ENCODE data around the gene FBXL19.
A peak's percentile ranks its signal among the peaks of the same experiment; 100 is the strongest.

FBXL19 gene

DNA sequence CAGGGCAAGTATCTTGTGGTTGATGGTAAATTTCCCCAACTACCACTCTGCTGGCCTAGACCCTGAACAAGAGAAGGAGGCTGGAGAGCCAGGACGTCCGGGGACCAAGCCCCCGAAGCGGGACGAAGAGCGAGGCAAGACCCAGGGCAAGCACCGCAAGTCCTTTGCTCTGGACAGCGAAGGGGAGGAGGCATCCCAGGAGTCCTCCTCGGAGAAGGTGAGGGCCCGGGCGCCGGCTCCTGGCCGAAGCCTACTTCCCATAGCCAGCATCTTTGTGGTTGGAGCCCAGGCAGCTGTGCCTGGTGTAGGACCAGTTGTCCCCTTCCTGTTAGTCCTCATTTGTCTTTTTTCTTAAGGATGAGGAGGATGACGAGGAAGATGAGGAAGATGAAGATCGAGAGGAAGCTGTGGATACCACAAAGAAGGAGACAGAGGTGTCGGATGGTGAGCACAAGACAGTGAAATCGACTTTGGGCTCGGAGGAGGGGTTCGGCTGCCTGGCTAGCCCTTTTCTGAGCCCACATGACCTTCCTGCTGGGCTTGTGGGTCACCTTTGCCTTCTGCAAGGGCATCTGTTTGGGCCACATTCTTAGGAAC lies 46.0 kb downstream of the FBXL19 start:
- DNase-seq = no peak

DNA sequence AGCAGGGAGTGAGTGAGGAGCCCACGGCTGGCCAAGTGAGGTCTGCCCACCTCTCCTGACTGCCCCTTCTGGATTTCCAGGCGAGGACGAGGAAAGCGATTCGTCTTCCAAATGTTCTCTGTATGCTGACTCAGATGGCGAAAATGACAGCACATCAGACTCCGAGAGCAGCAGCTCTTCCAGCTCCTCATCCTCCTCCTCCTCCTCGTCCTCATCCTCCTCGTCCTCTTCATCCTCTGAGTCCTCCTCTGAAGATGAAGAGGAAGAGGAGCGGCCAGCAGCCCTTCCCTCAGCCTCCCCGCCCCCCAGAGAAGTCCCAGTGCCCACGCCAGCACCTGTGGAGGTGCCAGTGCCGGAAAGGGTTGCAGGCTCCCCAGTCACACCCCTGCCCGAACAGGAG lies 47.9 kb downstream of the FBXL19 start:
- no peak for DNase-seq

DNA sequence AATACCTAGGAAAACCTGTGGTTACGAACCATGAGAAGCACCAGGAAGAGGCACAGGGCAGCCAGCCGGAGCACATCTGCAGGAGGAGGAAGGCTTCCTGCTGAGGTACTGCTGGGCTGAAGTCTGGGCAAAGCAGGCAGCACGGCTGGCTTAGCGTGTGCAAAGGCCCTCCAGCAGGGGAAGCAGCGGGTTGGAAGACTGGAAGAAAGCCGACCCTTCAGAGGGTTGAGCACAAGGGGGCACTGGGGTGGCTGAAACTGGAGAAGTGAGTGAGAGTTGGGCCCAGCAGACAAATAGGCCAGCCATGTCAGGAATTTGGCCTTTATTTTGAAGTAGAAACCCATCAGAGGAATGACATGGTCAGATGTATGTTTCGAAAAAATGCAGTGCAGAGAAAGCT lies 49.5 kb downstream of the FBXL19 start:
- no peak for DNase-seq

DNA sequence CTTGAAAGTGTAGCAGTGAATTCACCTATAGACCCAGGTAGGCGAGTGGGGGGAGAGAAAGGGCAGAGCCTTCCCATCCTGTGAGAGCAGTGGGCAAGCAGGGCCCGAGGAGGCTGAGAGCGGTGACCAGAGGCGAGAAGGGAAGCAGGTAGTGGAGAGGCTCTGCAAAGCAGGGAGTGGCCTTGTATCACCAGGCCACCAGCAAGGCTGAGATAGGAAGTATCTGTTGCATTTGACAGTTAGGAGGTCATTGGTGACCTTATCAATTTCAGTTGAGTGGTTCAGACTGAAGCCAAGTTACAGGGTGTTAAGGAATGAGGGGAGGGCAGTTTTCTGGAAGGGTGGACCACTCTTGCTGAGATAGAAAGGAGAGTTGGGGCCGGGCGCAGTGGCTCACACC lies 51.0 kb downstream of the FBXL19 start:
- no peak for DNase-seq

DNA sequence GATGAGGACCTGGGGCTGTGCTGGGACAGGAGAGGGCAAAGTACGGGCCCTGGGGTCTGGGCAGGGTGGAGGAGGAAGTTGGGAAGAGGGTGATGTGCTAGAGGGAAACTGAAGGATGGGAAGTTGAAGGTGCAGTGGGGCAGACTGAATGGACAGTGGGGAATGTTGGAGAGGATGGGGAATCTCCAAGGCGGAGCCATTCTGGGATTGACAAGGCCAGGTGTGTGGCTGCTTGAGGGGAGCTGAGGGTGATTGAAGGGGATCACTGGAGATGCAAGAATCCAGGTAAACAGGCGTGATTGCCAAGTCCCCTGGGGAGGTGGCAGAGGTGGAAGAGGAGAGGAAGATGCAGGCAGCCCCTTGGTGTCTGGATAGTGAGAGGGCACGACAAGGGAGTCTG lies 53.1 kb downstream of the FBXL19 start:
- DNase-seq = no peak

DNA sequence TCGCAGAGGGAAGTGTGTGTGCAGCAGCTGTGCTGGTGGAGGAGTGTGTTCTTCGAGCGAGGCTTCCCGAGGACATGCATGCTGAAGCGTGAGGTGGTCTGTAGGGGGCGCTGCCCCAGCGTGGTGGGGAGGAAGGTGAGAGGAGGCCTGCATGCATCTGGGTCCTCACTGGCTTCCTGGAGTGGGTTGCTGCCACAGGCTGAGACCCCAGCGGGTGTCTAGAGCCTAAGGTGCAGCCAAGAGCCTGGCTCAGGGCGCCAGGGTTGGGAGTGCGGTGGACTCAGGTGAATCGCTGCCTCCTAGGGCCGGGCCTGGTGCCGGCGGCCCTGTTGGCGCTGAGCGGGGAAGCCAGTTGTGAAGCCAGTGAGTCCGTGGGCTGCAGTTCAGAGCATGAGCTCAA lies 54.1 kb downstream of the FBXL19 start:
- no peak for DNase-seq

DNA sequence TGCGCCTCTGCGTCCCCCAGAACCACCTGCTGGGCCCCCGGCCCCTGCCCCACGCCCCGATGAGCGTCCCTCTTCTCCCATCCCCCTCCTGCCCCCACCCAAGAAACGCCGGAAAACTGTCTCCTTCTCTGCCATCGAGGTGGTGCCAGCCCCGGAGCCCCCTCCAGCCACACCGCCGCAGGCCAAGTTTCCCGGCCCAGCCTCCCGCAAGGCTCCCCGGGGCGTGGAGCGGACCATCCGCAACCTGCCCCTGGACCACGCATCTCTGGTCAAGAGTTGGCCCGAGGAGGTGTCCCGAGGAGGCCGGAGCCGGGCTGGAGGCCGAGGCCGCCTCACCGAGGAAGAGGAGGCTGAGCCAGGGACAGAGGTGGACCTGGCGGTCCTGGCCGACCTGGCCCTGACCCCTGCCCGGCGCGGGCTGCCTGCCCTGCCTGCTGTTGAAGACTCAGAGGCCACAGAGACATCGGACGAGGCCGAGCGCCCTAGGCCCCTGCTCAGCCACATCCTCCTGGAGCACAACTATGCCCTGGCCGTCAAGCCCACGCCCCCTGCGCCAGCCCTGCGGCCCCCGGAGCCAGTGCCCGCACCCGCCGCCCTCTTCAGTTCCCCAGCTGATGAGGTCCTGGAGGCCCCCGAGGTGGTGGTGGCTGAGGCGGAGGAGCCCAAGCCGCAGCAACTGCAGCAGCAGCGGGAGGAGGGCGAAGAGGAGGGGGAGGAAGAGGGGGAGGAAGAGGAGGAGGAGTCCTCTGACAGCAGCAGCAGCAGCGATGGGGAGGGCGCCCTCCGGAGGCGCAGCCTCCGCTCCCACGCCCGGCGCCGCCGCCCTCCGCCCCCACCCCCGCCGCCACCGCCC lies 56.0 kb downstream of the FBXL19 start:
- DNase-seq = no peak

DNA sequence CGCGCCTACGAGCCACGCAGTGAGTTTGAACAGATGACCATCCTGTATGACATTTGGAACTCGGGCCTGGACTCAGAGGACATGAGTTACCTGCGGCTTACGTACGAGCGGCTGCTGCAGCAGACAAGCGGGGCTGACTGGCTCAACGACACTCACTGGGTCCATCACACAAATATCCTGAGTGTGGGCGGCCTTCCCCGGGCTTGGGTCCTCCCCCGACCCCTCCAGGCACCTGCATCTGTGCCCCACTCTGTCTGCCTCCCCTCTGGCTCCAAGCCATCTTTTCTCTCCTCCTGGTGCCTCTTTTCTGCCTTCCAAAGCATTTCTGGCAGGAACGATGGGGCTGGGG lies 56.6 kb downstream of the FBXL19 start:
- DNase-seq = no peak

DNA sequence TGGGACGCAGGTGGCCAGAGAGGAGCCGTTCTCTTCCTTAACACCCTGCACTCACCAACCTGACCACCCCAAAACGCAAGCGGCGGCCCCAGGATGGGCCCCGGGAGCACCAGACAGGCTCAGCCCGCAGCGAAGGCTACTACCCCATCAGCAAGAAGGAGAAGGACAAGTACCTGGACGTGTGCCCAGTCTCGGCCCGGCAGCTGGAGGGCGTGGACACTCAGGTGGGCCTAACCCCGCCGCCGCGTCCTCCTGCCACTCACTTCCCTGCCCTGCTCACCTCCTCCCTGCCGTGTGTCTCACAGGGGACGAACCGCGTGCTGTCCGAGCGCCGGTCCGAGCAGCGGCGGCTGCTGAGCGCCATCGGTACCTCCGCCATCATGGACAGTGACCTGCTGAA lies 57.1 kb downstream of the FBXL19 start:
- no peak for DNase-seq

DNA sequence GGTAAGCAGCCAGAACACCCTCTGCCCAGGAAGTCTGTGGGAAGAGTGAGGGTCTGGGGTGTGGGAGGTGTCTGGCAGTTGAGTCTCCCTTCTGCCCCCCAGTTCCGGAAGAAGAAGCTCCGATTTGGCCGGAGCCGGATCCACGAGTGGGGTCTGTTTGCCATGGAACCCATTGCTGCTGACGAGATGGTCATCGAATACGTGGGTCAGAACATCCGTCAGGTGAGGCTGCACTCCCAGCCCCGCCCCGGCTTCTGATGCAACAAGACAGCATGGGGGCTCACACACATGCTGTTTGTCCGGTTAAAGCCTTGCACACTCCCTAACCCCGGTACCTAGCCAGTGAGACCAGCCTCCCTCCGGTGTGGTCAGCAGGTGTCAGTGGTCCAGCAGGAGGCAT lies 57.6 kb downstream of the FBXL19 start:
- no peak for DNase-seq

DNA sequence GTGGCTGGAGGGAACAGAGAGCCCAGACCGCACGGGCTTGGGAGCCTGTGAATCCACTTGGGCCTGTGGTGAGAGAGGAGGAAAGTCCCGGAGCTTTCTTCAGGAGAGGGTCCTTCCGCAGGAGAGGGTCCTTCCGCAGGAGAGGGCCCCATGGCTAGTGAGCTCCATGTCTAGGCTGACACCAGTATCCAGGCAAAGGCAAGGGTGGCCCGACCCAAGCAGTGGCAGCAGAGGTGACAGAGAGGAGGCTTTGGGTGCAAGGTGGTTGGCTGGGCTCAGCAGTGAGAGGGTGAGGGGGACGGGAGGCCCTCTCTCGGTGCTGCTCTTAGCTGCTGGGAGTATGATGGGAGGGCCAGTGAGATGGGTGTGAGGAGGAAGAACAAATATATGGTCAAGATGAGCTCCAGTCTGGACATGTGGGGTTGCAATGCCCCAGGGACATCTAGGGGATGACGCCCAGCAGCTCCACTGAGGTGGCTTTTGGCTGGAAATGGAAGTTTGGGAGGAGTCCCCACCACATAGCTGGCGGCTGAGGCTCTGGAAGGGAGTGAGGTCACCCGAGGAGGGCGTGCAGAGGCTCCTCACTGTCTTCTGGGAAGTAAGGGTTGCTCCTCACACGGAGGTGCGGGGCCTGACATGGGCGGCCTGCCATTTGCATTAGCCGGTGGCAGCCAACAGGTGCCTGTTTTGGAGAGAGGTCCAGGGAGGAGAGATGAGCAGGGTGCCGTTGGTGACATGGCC lies 59.3 kb downstream of the FBXL19 start:
- DNase-seq = no peak

DNA sequence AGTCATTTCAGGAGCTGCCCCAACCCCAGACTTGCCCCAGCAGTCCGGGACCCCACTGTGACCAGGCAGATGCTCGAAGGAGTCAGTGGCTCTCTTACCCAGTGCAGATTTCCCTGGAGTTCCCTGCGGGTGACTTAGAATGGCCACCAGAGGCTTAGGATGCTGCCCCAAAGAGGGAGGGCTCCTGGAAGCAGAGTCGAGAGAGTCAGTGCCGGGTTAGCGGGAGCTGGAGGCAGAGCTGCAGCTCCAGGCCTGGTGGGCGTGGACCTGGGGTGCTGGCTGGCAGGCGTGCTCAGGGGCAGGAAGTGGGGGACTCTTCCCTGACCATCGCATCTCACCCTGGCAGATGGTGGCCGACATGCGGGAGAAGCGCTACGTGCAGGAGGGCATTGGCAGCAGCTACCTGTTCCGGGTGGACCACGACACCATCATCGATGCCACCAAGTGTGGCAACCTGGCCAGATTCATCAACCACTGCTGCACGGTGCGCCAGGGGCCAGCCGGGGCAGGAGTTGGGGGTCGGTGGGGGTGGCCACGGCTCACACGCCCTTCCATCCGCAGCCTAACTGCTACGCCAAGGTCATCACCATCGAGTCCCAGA lies 60.0 kb downstream of the FBXL19 start:
- no peak for DNase-seq

DNA sequence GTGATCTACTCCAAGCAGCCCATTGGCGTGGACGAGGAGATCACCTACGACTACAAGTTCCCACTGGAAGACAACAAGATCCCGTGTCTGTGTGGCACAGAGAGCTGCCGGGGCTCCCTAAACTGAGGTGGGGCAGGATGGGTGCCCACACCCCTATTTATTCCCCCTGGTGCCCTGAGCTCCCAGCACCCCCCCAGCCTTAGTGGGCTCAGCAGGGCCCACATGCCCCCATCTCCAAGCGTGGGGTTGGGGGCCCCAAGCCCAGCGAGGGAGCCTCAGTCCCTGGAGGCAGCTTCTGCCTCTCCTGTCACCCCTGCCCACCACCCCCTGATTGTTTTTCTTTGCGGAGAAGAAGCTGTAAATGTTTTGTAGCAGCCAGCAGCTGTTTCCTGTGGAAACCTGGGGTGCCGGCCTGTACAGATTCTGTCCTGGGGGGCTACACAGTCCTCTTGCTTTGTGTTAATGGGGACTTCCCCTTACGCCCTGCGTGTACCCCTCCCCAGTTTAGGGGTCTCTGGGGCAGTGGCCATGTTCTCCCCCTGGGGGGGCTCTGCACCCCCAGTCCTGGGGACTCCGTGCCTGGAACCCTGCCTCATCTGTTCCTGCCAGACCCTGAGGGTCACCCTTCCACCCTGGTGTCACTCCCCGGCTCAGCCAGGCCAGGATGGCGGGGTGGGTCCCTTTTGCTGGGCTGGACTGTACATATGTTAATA lies 60.7 kb downstream of the FBXL19 start:
- DNase-seq = no peak

DNA sequence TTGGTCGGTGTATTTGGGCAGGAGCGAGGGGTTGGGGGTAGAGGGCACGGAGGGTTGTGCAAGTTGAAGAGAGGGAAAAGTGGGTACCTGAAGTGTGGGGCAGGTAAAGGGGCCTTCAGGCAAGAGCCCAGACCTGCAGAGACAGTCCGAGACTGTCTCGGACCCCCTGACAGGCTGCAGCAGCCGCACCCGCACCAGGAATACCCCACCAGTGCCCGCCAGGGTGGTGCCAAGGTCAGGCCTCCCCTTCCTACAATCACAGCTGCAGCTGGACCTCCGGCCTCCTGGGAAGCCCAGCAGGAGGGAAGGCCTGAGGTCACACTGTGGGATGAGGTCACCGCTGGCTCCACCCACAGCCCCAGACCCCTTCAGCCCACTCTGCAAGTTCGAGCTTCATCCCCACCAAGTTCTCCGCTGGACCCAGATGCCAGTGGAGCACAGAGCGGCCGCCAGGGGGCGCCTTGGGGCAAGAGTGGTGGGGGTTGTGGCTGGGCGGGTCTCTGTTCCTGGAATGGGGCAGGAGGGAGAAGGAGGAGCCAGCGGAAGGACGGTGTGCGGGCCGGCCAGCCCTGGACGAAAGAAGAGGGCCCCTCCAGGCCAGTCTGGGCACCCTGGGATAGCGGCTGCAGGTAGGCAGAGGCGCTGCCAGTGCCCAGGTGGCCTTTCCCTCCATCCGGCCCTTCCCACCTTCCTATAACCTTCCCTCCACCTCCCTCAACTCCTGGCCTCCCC lies 61.5 kb downstream of the FBXL19 start, which contains the start of gene HSD3B7:
Gene HSD3B7, plus strand, starts transcription at position 539 of the 732 bp plus-strand sequence. CDS start 452 bp downstream, outside the sequence.
- peak; percentile 84 for DNase-seq

DNA sequence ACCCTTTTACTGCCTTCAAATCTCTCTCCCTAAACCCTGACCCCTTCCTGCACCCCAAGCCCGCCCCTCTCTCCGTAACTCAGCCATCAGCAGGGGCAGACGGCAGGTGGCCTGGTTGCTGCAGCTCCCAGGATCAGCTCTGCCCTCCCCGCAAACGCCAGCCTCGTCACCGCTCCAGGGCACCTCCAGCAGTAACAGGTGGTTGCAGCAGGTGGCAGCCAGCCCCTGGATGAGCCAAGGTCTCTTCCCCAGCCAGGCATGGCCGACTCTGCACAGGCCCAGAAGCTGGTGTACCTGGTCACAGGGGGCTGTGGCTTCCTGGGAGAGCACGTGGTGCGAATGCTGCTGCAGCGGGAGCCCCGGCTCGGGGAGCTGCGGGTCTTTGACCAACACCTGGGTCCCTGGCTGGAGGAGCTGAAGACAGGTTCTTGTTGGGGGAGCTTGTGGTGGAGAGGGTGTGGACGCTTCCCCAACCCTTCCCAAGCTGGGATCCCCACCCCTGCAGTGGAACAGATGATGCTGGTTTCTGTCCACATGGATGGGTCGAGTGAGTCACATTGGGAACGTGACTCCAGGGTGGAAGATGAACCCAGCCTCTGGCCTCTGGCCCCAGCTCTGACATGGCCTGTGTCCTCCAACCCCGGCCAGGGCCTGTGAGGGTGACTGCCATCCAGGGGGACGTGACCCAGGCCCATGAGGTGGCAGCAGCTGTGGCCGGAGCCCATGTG lies 62.2 kb downstream of the FBXL19 start:
- DNase-seq = no peak

DNA sequence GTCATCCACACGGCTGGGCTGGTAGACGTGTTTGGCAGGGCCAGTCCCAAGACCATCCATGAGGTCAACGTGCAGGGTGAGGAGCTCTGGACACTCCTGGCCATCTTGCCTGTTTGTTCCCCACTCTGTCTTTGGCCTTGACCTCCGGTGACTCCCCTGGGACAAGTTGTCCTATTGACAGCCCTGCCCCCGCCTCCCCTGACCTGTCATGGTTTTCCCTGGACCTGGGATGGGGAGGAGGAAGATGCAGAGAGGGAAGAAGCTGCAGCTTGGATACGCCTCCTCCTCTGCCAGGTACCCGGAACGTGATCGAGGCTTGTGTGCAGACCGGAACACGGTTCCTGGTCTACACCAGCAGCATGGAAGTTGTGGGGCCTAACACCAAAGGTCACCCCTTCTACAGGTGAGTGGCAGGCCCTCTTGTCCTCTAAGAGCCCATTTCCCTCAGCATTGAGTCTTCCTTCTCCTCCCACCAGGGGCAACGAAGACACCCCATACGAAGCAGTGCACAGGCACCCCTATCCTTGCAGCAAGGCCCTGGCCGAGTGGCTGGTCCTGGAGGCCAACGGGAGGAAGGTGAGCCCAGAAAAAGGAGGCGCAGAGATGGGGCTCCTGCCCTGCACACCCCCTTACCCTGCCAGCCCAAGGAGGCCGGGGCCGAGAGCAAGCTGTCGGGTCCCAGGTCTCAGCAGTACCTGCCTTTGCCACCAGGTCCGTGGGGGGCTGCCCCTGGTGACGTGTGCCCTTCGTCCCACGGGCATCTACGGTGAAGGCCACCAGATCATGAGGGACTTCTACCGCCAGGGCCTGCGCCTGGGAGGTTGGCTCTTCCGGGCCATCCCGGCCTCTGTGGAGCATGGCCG lies 63.0 kb downstream of the FBXL19 start:
- DNase-seq = no peak

DNA sequence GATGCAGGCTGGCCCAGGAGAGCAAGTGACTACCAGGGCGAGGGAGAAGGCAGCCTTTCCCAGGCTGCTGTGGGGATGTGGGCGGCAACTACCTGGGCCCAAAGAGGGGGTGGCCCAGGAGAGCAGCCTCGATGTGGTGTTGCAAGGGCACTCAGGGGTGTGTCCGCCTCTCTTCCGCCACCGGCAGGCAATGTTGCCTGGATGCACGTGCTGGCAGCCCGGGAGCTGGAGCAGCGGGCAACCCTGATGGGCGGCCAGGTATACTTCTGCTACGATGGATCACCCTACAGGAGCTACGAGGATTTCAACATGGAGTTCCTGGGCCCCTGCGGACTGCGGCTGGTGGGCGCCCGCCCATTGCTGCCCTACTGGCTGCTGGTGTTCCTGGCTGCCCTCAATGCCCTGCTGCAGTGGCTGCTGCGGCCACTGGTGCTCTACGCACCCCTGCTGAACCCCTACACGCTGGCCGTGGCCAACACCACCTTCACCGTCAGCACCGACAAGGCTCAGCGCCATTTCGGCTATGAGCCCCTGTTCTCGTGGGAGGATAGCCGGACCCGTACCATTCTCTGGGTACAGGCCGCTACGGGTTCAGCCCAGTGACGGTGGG lies 64.3 kb downstream of the FBXL19 start:
- no peak for DNase-seq

DNA sequence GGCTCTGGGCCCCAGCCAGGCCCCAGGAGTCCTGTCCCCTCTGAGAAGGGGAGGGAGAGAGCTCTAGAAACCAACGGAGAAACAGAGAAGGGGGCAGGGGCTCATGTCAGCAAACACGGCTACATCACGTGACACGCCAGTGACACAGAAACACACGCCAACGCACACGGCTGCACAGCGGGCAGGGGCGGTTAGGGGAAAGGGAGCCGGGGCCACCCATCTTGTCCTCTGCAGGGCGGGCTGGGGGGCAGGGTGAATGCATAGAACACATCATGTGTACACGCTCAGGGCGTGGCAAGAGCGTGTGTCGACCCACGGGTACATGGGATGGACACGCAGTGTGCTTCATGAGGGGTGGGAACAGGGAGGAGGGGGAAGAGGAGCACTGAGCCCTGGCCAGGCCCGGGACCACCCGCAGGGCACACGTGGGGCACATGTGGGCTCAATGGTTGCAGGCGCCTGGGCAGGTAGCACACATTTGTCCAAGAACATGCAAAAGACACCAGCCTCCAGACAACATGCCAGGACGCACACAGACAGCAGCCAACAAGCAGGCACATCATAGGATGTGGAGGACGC lies 66.2 kb downstream of the FBXL19 start:
- no peak for DNase-seq

DNA sequence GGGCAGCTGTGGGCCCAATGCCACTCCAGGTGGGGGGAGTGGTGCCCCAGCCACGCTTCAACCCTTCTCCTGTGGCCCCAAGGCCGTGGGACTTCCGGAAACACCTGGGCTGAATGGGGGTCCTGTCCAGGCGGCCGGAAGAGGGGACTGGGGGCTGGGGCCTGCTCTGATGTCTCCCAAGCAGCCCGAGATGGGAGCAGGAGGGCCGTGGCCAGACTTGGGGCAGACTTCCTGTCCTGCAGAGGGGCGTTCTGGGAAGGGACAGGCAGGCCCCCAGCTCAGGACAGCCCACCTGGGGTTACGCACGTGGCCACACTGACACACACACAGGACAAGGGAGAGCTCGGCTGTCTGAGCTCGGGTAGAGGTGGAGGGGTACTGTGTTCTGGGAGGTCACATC lies 66.7 kb downstream of the FBXL19 start:
- DNase-seq = no peak

DNA sequence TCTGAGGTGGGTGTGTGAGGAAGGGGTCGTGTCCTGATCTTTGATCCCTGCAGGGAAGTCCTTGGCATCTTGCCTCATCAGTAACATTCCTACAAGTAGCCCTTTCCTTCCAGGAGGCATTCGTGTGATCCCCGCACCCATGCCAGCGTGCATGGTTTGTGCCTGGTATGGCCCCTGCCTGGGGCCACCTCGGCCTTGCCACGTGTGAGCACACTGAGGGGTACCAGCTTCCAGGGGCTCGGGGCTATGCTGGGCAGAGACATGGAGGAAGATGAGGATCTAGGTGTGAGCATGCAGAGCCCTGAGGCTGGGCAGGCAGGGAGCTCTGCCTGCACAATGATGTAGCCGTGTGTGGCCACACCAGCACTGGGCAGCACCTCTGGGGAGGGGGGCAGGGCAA lies 67.7 kb downstream of the FBXL19 start:
- DNase-seq = no peak

Data from stimulated activated CD4-positive, alpha-beta T cell treated with anti-CD3 and anti-CD28 coated beads, Interleukin-12 subunit alpha, Interleukin-12 subunit beta, amount 100 ng/mL, for 4 hours (primary cell).